Panc1 (cell line): ENCODE measurements around the gene USP24.

ENCODE experiments used
- POLR2AphosphoS5 ChIP-seq: IDR thresholded peaks from 2 replicates; pipeline ENCODE4 v1.6.1; 2012; ENCODE audit warnings: mild to moderate bottlenecking, low read depth, low read length, moderate library complexity
- TF ChIP-seq, protein P1 (sequence below): fragments of 450-650 bp; IDR thresholded peaks from 2 replicates; pipeline ENCODE4 v1.5.1; 2017; ENCODE audit warnings: mild to moderate bottlenecking
- TF ChIP-seq, protein P2 (sequence below), 2 experiments: IDR thresholded peaks; 2 replicates each; pipeline ENCODE4 v1.6.1; 2011 to 2012; ENCODE audit warnings: low read depth in 2 of 2, control low read depth in 1 of 2, low read length in 1 of 2, mild to moderate bottlenecking in 1 of 2, moderate library complexity in 1 of 2; ENCODE audit not compliant: insufficient read depth in 1 of 2

DNA sequence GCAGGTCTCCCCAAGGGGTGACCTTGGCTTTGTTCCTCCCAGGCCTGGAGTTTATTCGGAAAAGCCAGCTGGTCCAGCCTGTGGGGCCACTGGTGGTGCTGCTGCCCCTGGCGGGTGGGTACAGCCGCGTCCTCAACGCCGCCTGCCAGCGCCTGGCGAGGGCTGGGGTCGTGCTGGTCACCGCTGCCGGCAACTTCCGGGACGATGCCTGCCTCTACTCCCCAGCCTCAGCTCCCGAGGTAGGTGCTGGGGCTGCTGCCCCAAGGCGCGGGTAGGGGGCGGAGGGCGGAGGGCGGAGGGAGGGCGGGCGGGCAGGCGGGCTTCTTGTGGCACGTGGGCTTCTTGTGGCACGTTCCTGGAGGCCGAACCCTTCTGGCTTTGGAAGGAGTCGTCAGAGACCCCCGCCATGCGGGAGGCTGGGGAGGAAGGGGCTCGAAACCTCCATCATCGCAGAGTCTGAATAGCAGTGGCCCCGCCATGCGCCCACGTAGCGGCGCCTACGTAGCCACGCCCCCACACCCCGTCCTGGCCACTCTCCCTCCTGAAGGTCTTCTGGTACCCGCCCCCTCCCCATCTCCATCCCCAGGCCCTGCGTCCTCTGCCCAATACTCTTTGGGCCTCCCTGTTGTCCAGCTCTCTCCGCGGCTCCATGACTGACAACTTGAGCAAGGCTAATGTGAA lies 159.1 kb downstream of the USP24 start:
- TF ChIP-seq, protein P1, sequence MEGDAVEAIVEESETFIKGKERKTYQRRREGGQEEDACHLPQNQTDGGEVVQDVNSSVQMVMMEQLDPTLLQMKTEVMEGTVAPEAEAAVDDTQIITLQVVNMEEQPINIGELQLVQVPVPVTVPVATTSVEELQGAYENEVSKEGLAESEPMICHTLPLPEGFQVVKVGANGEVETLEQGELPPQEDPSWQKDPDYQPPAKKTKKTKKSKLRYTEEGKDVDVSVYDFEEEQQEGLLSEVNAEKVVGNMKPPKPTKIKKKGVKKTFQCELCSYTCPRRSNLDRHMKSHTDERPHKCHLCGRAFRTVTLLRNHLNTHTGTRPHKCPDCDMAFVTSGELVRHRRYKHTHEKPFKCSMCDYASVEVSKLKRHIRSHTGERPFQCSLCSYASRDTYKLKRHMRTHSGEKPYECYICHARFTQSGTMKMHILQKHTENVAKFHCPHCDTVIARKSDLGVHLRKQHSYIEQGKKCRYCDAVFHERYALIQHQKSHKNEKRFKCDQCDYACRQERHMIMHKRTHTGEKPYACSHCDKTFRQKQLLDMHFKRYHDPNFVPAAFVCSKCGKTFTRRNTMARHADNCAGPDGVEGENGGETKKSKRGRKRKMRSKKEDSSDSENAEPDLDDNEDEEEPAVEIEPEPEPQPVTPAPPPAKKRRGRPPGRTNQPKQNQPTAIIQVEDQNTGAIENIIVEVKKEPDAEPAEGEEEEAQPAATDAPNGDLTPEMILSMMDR = no peak
- TF ChIP-seq, protein P2, sequence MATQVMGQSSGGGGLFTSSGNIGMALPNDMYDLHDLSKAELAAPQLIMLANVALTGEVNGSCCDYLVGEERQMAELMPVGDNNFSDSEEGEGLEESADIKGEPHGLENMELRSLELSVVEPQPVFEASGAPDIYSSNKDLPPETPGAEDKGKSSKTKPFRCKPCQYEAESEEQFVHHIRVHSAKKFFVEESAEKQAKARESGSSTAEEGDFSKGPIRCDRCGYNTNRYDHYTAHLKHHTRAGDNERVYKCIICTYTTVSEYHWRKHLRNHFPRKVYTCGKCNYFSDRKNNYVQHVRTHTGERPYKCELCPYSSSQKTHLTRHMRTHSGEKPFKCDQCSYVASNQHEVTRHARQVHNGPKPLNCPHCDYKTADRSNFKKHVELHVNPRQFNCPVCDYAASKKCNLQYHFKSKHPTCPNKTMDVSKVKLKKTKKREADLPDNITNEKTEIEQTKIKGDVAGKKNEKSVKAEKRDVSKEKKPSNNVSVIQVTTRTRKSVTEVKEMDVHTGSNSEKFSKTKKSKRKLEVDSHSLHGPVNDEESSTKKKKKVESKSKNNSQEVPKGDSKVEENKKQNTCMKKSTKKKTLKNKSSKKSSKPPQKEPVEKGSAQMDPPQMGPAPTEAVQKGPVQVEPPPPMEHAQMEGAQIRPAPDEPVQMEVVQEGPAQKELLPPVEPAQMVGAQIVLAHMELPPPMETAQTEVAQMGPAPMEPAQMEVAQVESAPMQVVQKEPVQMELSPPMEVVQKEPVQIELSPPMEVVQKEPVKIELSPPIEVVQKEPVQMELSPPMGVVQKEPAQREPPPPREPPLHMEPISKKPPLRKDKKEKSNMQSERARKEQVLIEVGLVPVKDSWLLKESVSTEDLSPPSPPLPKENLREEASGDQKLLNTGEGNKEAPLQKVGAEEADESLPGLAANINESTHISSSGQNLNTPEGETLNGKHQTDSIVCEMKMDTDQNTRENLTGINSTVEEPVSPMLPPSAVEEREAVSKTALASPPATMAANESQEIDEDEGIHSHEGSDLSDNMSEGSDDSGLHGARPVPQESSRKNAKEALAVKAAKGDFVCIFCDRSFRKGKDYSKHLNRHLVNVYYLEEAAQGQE (IDR thresholded peaks at IDR 0.05; ENCODE audit: insufficient read depth in 1 of 2, low read depth in 2 of 2, low read length in 1 of 2) = no peak
- no peak for TF ChIP-seq POLR2AphosphoS5
